HepG2 (cell line): Measurements from ENCODE around the gene PSMC3IP. TPM values are rescaled to one million over a fixed set of nuclear protein-coding genes. Genes with fewer than 3 reads are reported as not detected.
A peak's percentile ranks its signal among the peaks of the same experiment; 100 is the strongest.

ENCODE experiments used
- BORCS8-MEF2B ChIP-seq: sonication (generic); formaldehyde crosslinking; IDR thresholded peaks from 2 replicates; pipeline ENCODE4 v1.8.0; 2022; ENCODE audit warnings: mild to moderate bottlenecking, missing genetic modification reagents
- HNF4A ChIP-seq: sonication (generic); formaldehyde crosslinking; IDR thresholded peaks from 2 replicates; pipeline ENCODE4 v1.4.0; 2020; ENCODE audit warnings: missing genetic modification reagents
- ZNF747 ChIP-seq: sonication (generic); formaldehyde crosslinking; IDR thresholded peaks from 2 replicates; pipeline ENCODE4 v1.8.1; 2023; ENCODE audit warnings: missing genetic modification reagents, mild to moderate bottlenecking, borderline replicate concordance
- polyA plus RNA-seq, 8 experiments: library from polyadenylated mRNA; depleted of rRNA in 3 of 8; stranded (reverse) in 7 of 8; unstranded in 1 of 8; fragments of >200 nt; fragmentation: Illumina TruSeq in 4 of 8; extraction: Trizol in 4 of 8; gene quantifications; 2 replicates each; pipeline versions ENCODE4 v1.2.1 to v1.2.3, GENCODE V29; 2011 to 2016; ENCODE audit warnings: low read depth in 4 of 8, missing spikeins in 1 of 8, mixed read lengths in 1 of 8; ENCODE audit not compliant: insufficient read depth in 1 of 8
- total RNA-seq, 5 experiments: library from RNA; depleted of rRNA; stranded (reverse); fragments of >200 nt; fragmentation: Illumina TruSeq; extraction: Trizol; gene quantifications; 2 replicates each; pipeline ENCODE4 v1.2.3, GENCODE V29; 2016; ENCODE audit warnings: low read depth in 1 of 5
- TF ChIP-seq, protein P1 (sequence below): sonication (generic); formaldehyde crosslinking; IDR thresholded peaks from 2 replicates; pipeline ENCODE4 v1.4.0; 2020; ENCODE audit warnings: mild to moderate bottlenecking, missing genetic modification reagents
- TF ChIP-seq, protein P2 (sequence below): sonication (generic); formaldehyde crosslinking; IDR thresholded peaks from 2 replicates; pipeline ENCODE4 v1.4.0; 2020; ENCODE audit warnings: missing genetic modification reagents

Gene PSMC3IP
- total and polyA plus RNA-seq, 2 of the 13 experiments (the other 11 are each of a cell fraction or from before 2014, with no cell fraction given), result 6.5 to 22.4 TPM

DNA sequence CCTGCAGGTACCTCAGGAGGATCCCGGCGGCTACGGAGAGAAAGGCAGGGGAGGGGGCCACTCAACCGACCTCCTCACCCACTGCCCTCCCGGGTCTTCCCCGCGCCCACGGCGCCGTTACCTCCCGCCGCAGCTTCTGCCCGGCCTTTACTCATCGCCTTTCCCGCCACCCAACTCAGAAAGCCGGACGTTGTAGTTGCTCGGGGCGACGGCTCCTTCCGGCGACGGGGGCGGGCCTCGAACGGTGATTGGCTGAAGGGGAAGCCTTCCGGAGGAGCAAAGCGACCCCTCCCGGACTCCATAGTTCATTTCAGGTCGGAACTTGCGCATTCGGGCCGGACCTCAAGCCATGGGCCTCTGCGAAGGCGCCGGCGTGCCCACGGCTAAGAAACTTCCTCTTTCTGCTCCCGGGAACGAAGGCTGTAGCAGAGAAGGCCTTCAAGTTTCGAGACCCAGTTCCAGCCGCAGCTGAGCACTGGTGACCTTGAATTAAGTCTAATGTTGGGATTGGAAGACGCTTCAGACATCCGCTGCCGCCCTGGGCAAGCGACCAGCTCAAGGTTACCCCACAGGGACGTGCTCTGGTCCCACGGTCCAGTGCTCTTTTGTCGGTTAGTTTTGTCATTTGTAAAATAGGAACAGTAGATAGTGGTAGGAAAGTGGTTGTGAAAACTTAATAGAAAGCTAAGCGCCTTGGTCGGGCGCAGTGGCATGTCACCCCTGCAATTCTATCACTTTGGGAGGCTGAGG, at the start of gene PSMC3IP (continued):
- TF ChIP-seq, protein P1, sequence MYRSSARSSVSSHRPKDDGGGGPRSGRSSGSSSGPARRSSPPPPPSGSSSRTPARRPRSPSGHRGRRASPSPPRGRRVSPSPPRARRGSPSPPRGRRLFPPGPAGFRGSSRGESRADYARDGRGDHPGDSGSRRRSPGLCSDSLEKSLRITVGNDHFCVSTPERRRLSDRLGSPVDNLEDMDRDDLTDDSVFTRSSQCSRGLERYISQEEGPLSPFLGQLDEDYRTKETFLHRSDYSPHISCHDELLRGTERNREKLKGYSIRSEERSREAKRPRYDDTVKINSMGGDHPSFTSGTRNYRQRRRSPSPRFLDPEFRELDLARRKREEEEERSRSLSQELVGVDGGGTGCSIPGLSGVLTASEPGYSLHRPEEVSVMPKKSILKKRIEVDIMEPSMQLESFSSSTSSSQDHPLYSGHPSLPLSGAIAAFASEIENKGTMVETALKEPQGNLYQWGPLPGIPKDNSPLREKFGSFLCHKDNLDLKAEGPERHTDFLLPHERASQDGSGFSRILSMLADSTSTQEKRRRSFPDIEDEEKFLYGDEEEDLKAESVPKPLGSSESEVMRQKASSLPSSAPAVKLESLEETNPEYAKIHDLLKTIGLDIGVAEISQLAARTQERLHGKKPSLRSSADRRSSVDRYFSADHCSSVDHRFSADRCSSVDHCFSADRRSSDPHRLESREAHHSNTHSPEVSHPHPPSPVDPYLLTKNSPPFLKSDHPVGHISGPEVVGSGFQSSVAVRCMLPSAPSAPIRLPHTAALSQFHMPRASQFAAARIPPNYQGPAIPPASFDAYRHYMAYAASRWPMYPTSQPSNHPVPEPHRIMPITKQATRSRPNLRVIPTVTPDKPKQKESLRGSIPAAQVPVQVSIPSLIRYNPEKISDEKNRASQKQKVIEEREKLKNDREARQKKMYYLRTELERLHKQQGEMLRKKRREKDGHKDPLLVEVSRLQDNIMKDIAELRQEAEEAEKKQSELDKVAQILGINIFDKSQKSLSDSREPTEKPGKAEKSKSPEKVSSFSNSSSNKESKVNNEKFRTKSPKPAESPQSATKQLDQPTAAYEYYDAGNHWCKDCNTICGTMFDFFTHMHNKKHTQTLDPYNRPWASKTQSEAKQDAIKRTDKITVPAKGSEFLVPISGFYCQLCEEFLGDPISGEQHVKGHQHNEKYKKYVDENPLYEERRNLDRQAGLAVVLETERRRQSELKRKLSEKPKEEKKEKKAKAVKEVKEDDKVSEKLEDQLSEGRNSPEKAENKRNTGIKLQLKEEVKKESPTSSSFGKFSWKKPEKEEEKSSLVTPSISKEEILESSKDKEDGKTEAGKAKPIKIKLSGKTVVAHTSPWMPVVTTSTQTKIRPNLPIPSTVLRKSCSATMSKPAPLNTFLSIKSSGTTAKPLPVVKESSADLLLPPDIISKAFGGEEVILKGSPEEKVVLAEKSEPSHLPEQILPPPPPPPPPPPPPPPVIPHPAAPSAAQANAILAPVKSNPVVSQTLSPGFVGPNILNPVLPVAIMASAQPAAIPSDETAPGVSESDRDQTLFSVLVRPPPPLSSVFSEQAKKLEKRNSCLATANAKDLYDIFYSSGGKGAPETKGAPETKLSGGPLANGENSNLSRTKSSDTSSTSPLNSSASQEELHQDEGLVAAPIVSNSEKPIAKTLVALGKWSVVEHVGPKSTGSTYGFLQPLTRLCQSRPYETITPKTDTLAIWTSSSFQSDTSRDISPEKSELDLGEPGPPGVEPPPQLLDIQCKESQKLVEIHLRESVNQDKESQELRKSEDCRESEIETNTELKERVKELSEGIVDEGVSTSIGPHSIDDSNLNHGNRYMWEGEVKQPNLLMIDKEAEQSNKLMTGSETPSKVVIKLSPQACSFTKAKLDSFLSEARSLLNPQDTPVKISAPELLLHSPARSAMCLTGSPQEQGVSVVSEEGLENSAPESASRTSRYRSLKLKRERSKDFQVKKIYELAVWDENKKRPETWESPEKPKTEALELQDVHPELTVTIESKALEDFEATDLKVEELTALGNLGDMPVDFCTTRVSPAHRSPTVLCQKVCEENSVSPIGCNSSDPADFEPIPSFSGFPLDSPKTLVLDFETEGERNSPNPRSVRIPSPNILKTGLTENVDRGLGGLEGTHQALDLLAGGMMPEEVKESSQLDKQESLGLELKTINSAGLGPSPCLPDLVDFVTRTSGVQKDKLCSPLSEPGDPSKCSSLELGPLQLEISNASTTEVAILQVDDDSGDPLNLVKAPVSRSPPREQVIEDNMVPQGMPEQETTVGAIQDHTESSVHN (CRISPR knock-in tag), result peak; percentile 86
- TF ChIP-seq BORCS8-MEF2B (CRISPR knock-in tag) (peak; percentile 93), ZNF747 (CRISPR knock-in tag) (0 out of 2 replicates have a peak, but pooled peaks have one; percentile 67), HNF4A (peak; percentile 48; the same call in 1 of the 2 replicates)
- TF ChIP-seq, protein P2, sequence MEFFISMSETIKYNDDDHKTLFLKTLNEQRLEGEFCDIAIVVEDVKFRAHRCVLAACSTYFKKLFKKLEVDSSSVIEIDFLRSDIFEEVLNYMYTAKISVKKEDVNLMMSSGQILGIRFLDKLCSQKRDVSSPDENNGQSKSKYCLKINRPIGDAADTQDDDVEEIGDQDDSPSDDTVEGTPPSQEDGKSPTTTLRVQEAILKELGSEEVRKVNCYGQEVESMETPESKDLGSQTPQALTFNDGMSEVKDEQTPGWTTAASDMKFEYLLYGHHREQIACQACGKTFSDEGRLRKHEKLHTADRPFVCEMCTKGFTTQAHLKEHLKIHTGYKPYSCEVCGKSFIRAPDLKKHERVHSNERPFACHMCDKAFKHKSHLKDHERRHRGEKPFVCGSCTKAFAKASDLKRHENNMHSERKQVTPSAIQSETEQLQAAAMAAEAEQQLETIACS, result no peak
